RWPE2 (cell line): ENCODE results near the gene CAT.

ENCODE experiments used
- ATAC-seq: fragments of 200-7000 bp; cut with Tn5 transposase; 3 replicates; pipeline ENCODE4 v1.9.1; 2021; ENCODE audit warnings: low read depth
- DNase-seq: peaks from one replicate; pipeline ENCODE4 v3.0.0-alpha.2; 2020; ENCODE audit warnings: low spot score
- H3K27ac ChIP-seq: fragments of 450-650 bp; 2 replicates; pipeline ENCODE4 v1.5.1; 2017; ENCODE audit warnings: mild to moderate bottlenecking; ENCODE audit not compliant: poor library complexity, severe bottlenecking
- H3K27me3 ChIP-seq: fragments of 250-450 bp; sonication (Bioruptor Pico); 2 replicates; pipeline ENCODE4 v1.5.1; 2021; ENCODE audit warnings: mild to moderate bottlenecking, moderate library complexity; ENCODE audit not compliant: insufficient read depth, poor library complexity, severe bottlenecking
- H3K36me3 ChIP-seq: fragments of 250-450 bp; sonication (Bioruptor Pico); 2 replicates; pipeline ENCODE4 v1.5.1; 2020; ENCODE audit warnings: low read depth, mild to moderate bottlenecking, moderate library complexity
- H3K4me1 ChIP-seq: fragments of 250-450 bp; sonication (Bioruptor Pico); 2 replicates; pipeline ENCODE4 v1.5.1; 2021; ENCODE audit warnings: mild to moderate bottlenecking, moderate library complexity; ENCODE audit not compliant: insufficient read depth, poor library complexity, severe bottlenecking
- H3K4me3 ChIP-seq: fragments of 250-450 bp; sonication (Bioruptor Pico); 2 replicates; pipeline ENCODE4 v1.5.1; 2021; ENCODE audit warnings: mild to moderate bottlenecking, moderate library complexity; ENCODE audit not compliant: severe bottlenecking
- H3K9me3 ChIP-seq: fragments of 250-450 bp; sonication (Bioruptor Pico); 2 replicates; pipeline ENCODE4 v1.5.1; 2021; ENCODE audit warnings: mild to moderate bottlenecking, moderate library complexity; ENCODE audit not compliant: severe bottlenecking
- TF ChIP-seq, protein P1 (sequence below): fragments of 450-650 bp; IDR thresholded peaks from one replicate; pipeline ENCODE4 v1.5.1; 2017; ENCODE audit warnings: mild to moderate bottlenecking, moderate library complexity; ENCODE audit not compliant: poor library complexity, severe bottlenecking

Gene CAT

GRCh38 chr11:34415538-34415937, 23.2 kb upstream of the CAT start:
- ATAC-seq: no peak
- TF ChIP-seq, protein P1, sequence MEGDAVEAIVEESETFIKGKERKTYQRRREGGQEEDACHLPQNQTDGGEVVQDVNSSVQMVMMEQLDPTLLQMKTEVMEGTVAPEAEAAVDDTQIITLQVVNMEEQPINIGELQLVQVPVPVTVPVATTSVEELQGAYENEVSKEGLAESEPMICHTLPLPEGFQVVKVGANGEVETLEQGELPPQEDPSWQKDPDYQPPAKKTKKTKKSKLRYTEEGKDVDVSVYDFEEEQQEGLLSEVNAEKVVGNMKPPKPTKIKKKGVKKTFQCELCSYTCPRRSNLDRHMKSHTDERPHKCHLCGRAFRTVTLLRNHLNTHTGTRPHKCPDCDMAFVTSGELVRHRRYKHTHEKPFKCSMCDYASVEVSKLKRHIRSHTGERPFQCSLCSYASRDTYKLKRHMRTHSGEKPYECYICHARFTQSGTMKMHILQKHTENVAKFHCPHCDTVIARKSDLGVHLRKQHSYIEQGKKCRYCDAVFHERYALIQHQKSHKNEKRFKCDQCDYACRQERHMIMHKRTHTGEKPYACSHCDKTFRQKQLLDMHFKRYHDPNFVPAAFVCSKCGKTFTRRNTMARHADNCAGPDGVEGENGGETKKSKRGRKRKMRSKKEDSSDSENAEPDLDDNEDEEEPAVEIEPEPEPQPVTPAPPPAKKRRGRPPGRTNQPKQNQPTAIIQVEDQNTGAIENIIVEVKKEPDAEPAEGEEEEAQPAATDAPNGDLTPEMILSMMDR: no peak
- H3K27ac ChIP-seq: no peak overlapping the region
- H3K9me3 ChIP-seq: no peaks in the 10 kb centered on the region
- no peak overlapping the region for H3K4me3 ChIP-seq
- H3K36me3 ChIP-seq: no peaks in the 10 kb centered on the region
- no peak for DNase-seq
- no peaks in the 10 kb centered on the region for H3K4me1 ChIP-seq
- no peaks in the 10 kb centered on the region for H3K27me3 ChIP-seq

GRCh38 chr11:34416088-34416487, 22.6 kb upstream of the CAT start:
- no peaks in the 10 kb centered on the region for H3K27me3 ChIP-seq
- no peaks in the 10 kb centered on the region for H3K36me3 ChIP-seq
- DNase-seq (no peak), ATAC-seq (no peak)
- H3K4me3 ChIP-seq: no peak overlapping the region
- no peaks in the 10 kb centered on the region for H3K9me3 ChIP-seq
- no peaks in the 10 kb centered on the region for H3K4me1 ChIP-seq
- H3K27ac ChIP-seq: no peak overlapping the region
- TF ChIP-seq, protein P1: no peak

DNA sequence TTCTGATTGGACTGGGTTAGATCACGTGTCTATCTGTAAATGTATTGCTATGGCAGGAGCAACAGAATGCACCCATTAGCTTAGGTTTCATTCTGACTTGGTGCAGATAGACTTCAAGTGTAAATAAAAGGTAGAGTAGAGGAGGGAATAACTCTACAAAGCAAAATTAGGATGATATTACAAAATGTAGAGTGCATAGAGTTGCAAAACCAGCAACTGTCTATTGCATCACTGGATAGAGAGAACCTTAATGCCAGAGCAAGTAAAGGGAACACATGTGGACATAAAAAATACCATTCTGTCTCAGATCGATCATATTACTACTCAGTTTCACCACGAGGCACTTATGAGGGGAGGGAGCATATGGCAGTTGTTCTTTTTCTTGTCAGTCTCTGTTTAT, 22.0 kb upstream of the CAT start:
- no peaks in the 10 kb centered on the region for H3K4me1 ChIP-seq
- H3K27ac ChIP-seq: no peak overlapping the region
- TF ChIP-seq, protein P1: no peak
- no peaks in the 10 kb centered on the region for H3K36me3 ChIP-seq
- H3K27me3 ChIP-seq: no peaks in the 10 kb centered on the region
- DNase-seq (no peak), ATAC-seq (no peak)
- no peaks in the 10 kb centered on the region for H3K9me3 ChIP-seq
- no peak overlapping the region for H3K4me3 ChIP-seq

- no peak overlapping the region for H3K27ac ChIP-seq
- no peak for ATAC-seq
- H3K4me3 ChIP-seq: no peak overlapping the region
- no peak for DNase-seq
- TF ChIP-seq, protein P1: peak; percentile 19
- no peaks in the 10 kb centered on the region for H3K36me3 ChIP-seq
- H3K27me3 ChIP-seq: no peaks in the 10 kb centered on the region
- H3K4me1 ChIP-seq: no peaks in the 10 kb centered on the region
- H3K9me3 ChIP-seq: no peaks in the 10 kb centered on the region
Measured at GRCh38 chr11:34417202-34417601, 21.5 kb upstream of the CAT start.

DNA sequence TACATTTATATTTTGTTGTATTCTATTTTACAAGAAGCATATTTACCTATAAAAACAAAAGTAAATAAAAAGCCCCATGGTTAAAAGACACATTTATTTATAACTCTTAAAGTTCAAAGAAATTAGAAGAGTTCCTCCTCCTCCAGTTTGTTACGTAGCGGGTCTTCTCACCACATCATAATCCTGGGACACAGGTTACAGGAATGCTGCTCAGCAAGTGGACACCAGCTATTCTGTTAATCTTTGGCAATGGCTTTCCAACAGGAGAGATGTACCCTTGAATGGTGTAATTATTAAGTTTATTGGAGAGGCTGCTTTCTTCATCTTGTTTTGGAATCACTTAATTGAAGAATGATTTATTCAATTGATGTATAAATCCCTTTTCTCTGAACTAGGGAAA, 19.6 kb upstream of the CAT start:
- Histone ChIP-seq H3K9me3 (no peaks in the 10 kb centered on the region), H3K4me3 (no peak overlapping the region), H3K27ac (no peak overlapping the region), H3K27me3 (no peaks in the 10 kb centered on the region), H3K36me3 (no peaks in the 10 kb centered on the region), H3K4me1 (no peaks in the 10 kb centered on the region)
- TF ChIP-seq, protein P1: no peak
- DNase-seq (no peak), ATAC-seq (no peak)
